ENCODE results near the gene PARP11.

The PARP11 gene

DNA sequence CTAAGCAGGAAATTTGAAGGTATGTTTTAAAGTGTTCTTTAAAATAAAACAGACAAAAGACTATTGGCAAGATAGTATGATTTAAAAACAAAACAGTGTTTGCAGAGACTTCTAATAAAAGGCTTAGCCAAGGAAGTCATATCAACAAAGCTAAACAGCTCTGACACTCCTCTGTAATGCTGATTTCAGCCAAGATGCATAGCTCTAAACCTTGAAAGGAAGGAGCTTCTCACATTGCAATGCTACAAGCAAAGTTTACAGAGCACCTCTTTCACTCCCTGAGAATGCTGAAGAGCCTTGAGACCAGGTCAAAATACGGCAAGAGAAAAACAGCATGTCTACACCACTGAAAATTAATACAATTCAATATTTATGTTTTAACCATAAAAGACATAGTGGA lies 51.8 kb downstream of the PARP11 start:
- TF ChIP-seq EZH2phosphoT487 (IDR thresholded peaks at IDR 0.05; ENCODE audit: borderline replicate concordance), result no peak
- TF ChIP-seq, protein P1, sequence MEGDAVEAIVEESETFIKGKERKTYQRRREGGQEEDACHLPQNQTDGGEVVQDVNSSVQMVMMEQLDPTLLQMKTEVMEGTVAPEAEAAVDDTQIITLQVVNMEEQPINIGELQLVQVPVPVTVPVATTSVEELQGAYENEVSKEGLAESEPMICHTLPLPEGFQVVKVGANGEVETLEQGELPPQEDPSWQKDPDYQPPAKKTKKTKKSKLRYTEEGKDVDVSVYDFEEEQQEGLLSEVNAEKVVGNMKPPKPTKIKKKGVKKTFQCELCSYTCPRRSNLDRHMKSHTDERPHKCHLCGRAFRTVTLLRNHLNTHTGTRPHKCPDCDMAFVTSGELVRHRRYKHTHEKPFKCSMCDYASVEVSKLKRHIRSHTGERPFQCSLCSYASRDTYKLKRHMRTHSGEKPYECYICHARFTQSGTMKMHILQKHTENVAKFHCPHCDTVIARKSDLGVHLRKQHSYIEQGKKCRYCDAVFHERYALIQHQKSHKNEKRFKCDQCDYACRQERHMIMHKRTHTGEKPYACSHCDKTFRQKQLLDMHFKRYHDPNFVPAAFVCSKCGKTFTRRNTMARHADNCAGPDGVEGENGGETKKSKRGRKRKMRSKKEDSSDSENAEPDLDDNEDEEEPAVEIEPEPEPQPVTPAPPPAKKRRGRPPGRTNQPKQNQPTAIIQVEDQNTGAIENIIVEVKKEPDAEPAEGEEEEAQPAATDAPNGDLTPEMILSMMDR (conservative IDR thresholded peaks at IDR 0.05; ENCODE audit: low read length), result no peak
- Histone ChIP-seq H3K79me2 (ENCODE audit: insufficient read depth, low read length) (no peaks in the 10 kb centered on the region), H3K4me1 (ENCODE audit: insufficient read depth, low read length, poor library complexity, severe bottlenecking) (peaks cover 11% of the 10 kb centered on the region), H3K9ac (ENCODE audit: low read depth, low read length, poor library complexity, severe bottlenecking) (no peak overlapping the region), H3K27me3 (ENCODE audit: insufficient read depth, low read length, poor library complexity, severe bottlenecking) (no peaks in the 10 kb centered on the region), H3K9me3 (ENCODE audit: insufficient read depth, low read depth, low read length) (no peaks in the 10 kb centered on the region), H2AFZ (ENCODE audit: low read length) (no peak overlapping the region), H3K4me3 (ENCODE audit: low read length, poor library complexity, severe bottlenecking) (no peak overlapping the region), H3K9me2 (replicated peaks; ENCODE audit: low read depth, low read length) (no peaks in the 10 kb centered on the region), H3F3A (ENCODE audit: low read depth) (no peaks in the 10 kb centered on the region), H3K4me2 (ENCODE audit: low read depth, low read length, poor library complexity, severe bottlenecking) (no peak overlapping the region), H3K36me3 (ENCODE audit: insufficient read depth, low read length) (peaks cover 27% of the 10 kb centered on the region; the same call in 1 of the 2 replicates), H4K20me1 (ENCODE audit: insufficient read depth, low read length, poor library complexity, severe bottlenecking) (no peaks in the 10 kb centered on the region)

DNA sequence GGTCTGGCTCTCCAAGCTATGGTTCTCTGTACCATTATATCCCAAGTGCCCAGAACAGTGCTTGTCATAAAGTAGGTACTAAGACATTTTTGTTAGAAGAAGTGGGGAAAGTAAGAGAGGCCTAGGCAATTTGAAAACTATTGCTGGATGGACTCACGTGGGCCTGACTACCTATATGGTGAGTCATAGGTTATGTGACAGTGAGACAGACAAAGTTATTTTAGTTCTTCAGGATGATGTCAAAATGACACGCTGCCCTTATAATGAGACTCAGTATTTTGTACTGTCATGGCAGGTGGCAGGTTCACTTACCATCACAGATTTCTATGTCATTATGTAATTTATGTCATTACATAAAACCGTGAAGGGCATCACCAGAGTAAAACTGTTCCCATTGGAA lies 53.1 kb downstream of the PARP11 start:
- TF ChIP-seq, protein P1 (conservative IDR thresholded peaks at IDR 0.05; ENCODE audit: low read length), result no peak
- no peak for TF ChIP-seq EZH2phosphoT487 (IDR thresholded peaks at IDR 0.05; ENCODE audit: borderline replicate concordance)
- Histone ChIP-seq H3K4me2 (ENCODE audit: low read depth, low read length, poor library complexity, severe bottlenecking) (no peak overlapping the region), H3K27me3 (ENCODE audit: insufficient read depth, low read length, poor library complexity, severe bottlenecking) (no peaks in the 10 kb centered on the region), H3F3A (ENCODE audit: low read depth) (no peaks in the 10 kb centered on the region), H3K9ac (ENCODE audit: low read depth, low read length, poor library complexity, severe bottlenecking) (no peak overlapping the region), H3K4me1 (ENCODE audit: insufficient read depth, low read length, poor library complexity, severe bottlenecking) (peaks cover 11% of the 10 kb centered on the region), H3K9me2 (replicated peaks; ENCODE audit: low read depth, low read length) (no peaks in the 10 kb centered on the region), H2AFZ (ENCODE audit: low read length) (no peak overlapping the region), H3K9me3 (ENCODE audit: insufficient read depth, low read depth, low read length) (no peaks in the 10 kb centered on the region), H3K36me3 (ENCODE audit: insufficient read depth, low read length) (peaks cover 18% of the 10 kb centered on the region; the same call in 1 of the 2 replicates), H3K79me2 (ENCODE audit: insufficient read depth, low read length) (no peaks in the 10 kb centered on the region), H4K20me1 (ENCODE audit: insufficient read depth, low read length, poor library complexity, severe bottlenecking) (no peaks in the 10 kb centered on the region), H3K4me3 (ENCODE audit: low read length, poor library complexity, severe bottlenecking) (no peak overlapping the region)

- Histone ChIP-seq H3K4me3 (ENCODE audit: low read length, poor library complexity, severe bottlenecking) (no peak overlapping the region), H3K4me2 (ENCODE audit: low read depth, low read length, poor library complexity, severe bottlenecking) (no peak overlapping the region), H3K9me2 (replicated peaks; ENCODE audit: low read depth, low read length) (no peaks in the 10 kb centered on the region), H3K36me3 (ENCODE audit: insufficient read depth, low read length) (peaks cover 8% of the 10 kb centered on the region; the same call in 1 of the 2 replicates), H3F3A (ENCODE audit: low read depth) (no peaks in the 10 kb centered on the region), H4K20me1 (ENCODE audit: insufficient read depth, low read length, poor library complexity, severe bottlenecking) (no peaks in the 10 kb centered on the region), H3K27me3 (ENCODE audit: insufficient read depth, low read length, poor library complexity, severe bottlenecking) (no peaks in the 10 kb centered on the region), H2AFZ (ENCODE audit: low read length) (no peak overlapping the region), H3K79me2 (ENCODE audit: insufficient read depth, low read length) (no peaks in the 10 kb centered on the region), H3K4me1 (ENCODE audit: insufficient read depth, low read length, poor library complexity, severe bottlenecking) (peaks cover 11% of the 10 kb centered on the region), H3K9ac (ENCODE audit: low read depth, low read length, poor library complexity, severe bottlenecking) (no peak overlapping the region), H3K9me3 (ENCODE audit: insufficient read depth, low read depth, low read length) (no peaks in the 10 kb centered on the region)
- no peak for TF ChIP-seq EZH2phosphoT487 (IDR thresholded peaks at IDR 0.05; ENCODE audit: borderline replicate concordance)
- TF ChIP-seq, protein P1 (conservative IDR thresholded peaks at IDR 0.05; ENCODE audit: low read length), result no peak
These were observed 56.9 kb downstream of the PARP11 start for GRCh38 chr12:3816266-3816665.
